Gastrocnemius medialis (tissue), 4 donors: Measurements from ENCODE around the gene SFXN4. TPM values are rescaled to one million over a fixed set of nuclear protein-coding genes. Genes with fewer than 3 reads are reported as not detected.
"Not testable (repeated sequence)": the region's sequence is repeated elsewhere in the genome, so short reads cannot be mapped to it uniquely, and the experiment has no call there.

Experiments used
- ATAC-seq, 2 donors: fragments of 150-250 bp; one replicate each; pipeline ENCODE4 v1.9.1; 2016
- DNase-seq, 2 donors: peaks; one replicate each; pipeline ENCODE4 v3.0.0-alpha.2; 2019
- H3K27ac ChIP-seq, 4 donors: fragments of 200-600 bp; sonication (generic); 1 replicate in 1 of 4; 2 replicates in 3 of 4; pipeline ENCODE4 v1.5.1; 2016 to 2018; ENCODE audit warnings: mild to moderate bottlenecking in 2 of 4, moderate library complexity in 1 of 4
- H3K27me3 ChIP-seq, 3 donors: fragments of 200-600 bp; sonication (generic) in 2 of 3; 1 replicate in 1 of 3; 2 replicates in 2 of 3; pipeline versions ENCODE4 v1.5.1 to v1.6.0; 2016 to 2019; ENCODE audit warnings: mild to moderate bottlenecking in 1 of 3, moderate library complexity in 1 of 3
- H3K36me3 ChIP-seq, 2 donors: fragments of 200-600 bp; sonication (generic) in 1 of 2; one replicate each; pipeline ENCODE4 v1.5.1; 2017 to 2018
- H3K4me1 ChIP-seq, 2 donors: fragments of 200-600 bp; sonication (generic) in 1 of 2; one replicate each; pipeline ENCODE4 v1.5.1; 2016 to 2017; ENCODE audit warnings: mild to moderate bottlenecking in 2 of 2
- H3K4me3 ChIP-seq, 4 donors: fragments of 200-600 bp; sonication (generic) in 3 of 4; 1 replicate in 1 of 4; 2 replicates in 3 of 4; pipeline ENCODE4 v1.5.1; 2016 to 2019; ENCODE audit warnings: mild to moderate bottlenecking in 2 of 4
- H3K9me3 ChIP-seq, 3 donors: fragments of 200-600 bp; sonication (generic) in 2 of 3; 1 replicate in 1 of 3; 2 replicates in 2 of 3; pipeline ENCODE4 v1.5.1; 2016 to 2019
- POLR2A ChIP-seq, 2 donors: fragments of 450-650 bp; IDR thresholded peaks; one replicate each; pipeline ENCODE4 v1.6.1; 2017; ENCODE audit warnings: antibody characterized with exemption in 2 of 2, mild to moderate bottlenecking in 2 of 2, moderate library complexity in 2 of 2
- in situ Hi-C, 4 donors: fragments of 200-750 bp; cut with MboI; loops; one replicate each; pipeline versions ENCODE4 v1.15.0 to v1.8.0; 2017; ENCODE audit warnings: low sequenced_read_pairs in 4 of 4
- intact Hi-C: fragments of 100-400 bp; cut with DNase I; formaldehyde crosslinking; loops from one replicate; pipeline ENCODE4 v1.15.1; 2023; ENCODE audit warnings: low total_unique reads
- total RNA-seq, 4 donors: library from RNA; depleted of rRNA; stranded (reverse); fragments of >200 nt; gene quantifications; one replicate each; pipeline versions ENCODE4 v1.1.0 to v1.2.3, GENCODE V29; 2016
- TF ChIP-seq, protein P1 (sequence below), 5 experiments: fragments of 450-650 bp in 3 of 5; fragments of 200-600 bp in 2 of 5; sonication (generic) in 2 of 5; IDR thresholded peaks in 4 of 5; conservative IDR thresholded peaks in 1 of 5; 1 replicate in 4 of 5; 2 replicates in 1 of 5; pipeline ENCODE4 v1.5.1; 2016 to 2019; ENCODE audit warnings: antibody characterized with exemption in 5 of 5, mild to moderate bottlenecking in 3 of 5, moderate library complexity in 3 of 5

The SFXN4 gene
- total RNA-seq, 4 donors from 2014 or later, result 25.6 to 69.7 (median 39.8) TPM

DNA sequence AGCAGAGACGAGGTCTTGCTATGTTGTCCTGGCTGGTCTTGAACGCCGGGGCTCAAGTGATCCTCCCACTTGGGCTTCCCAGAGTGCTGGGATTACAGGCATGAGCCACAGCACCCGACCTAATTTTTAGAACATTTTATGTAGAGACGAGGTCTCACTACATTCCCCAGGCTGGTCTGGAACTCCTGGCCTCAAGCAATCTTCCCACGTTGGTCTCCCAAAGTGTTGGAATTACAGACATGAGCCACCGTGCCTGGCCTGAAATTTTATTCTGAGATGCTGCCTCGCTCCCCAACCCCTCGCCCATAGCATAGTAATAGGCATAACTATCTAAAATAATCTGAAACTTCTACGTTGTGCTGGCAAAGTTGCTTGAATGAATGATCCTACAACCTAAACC is 21.9 kb downstream of the SFXN4 start:
- in situ Hi-C loops (no loop called here), intact Hi-C loops (no loop called here)
- Histone ChIP-seq H3K9me3 (no peaks in the 10 kb centered on the region), H3K27me3 (no peaks in the 10 kb centered on the region), H3K27ac (no peak overlapping the region), H3K4me1 (no peaks in the 10 kb centered on the region), H3K4me3 (no peak overlapping the region), H3K36me3 (peaks cover 0 to 35% of the 10 kb centered on the region in 2 donors)
- no peak for TF ChIP-seq POLR2A (IDR thresholded peaks at IDR 0.05)
- TF ChIP-seq, protein P1, sequence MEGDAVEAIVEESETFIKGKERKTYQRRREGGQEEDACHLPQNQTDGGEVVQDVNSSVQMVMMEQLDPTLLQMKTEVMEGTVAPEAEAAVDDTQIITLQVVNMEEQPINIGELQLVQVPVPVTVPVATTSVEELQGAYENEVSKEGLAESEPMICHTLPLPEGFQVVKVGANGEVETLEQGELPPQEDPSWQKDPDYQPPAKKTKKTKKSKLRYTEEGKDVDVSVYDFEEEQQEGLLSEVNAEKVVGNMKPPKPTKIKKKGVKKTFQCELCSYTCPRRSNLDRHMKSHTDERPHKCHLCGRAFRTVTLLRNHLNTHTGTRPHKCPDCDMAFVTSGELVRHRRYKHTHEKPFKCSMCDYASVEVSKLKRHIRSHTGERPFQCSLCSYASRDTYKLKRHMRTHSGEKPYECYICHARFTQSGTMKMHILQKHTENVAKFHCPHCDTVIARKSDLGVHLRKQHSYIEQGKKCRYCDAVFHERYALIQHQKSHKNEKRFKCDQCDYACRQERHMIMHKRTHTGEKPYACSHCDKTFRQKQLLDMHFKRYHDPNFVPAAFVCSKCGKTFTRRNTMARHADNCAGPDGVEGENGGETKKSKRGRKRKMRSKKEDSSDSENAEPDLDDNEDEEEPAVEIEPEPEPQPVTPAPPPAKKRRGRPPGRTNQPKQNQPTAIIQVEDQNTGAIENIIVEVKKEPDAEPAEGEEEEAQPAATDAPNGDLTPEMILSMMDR (IDR thresholded peaks at IDR 0.05 in 4 of 5, conservative IDR thresholded peaks at IDR 0.05 in 1 of 5), result no peak
- DNase-seq (no peak), ATAC-seq (no peak)

DNA sequence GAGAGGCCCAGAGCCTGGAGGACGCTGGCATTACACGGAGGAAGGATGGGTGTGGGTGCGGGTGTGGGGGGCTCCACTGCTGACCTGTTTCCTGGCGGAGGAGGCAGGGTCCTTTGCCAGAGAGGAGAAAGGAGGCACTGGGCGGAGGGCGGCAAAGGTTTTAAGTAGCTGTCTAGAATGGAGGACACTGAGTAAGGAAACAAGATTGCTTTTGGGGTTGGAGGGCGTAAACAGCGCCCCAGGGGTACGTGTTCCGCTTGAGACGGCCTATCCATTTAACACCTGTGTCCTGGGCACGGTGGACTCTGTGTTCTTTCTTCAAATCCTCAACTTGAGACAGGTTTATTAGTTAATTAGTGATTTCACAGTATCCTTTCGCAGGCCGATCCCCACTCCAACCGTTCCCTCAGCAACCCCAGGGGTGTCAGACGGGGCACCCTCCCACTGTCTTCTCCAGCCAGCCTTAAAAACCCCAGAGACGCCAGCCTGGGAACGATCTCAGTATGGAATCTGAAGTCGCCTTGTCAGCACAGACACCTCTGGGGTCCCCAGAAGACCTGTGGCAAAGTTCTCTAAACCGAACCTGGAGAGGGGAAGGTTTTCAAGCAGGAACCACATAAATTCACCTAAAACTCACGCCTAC is 24.8 kb downstream of the SFXN4 start:
- no peaks in the 10 kb centered on the region for H3K4me1 ChIP-seq
- TF ChIP-seq POLR2A (IDR thresholded peaks at IDR 0.05), result no peak
- TF ChIP-seq, protein P1 (IDR thresholded peaks at IDR 0.05 in 4 of 5, conservative IDR thresholded peaks at IDR 0.05 in 1 of 5), result no peak
- H3K4me3 ChIP-seq, result no peak overlapping the region
- ATAC-seq (no peak), DNase-seq (no peak)
- no peak overlapping the region for H3K27ac ChIP-seq
- no peaks in the 10 kb centered on the region for H3K27me3 ChIP-seq
- intact Hi-C loops (no loop called here), in situ Hi-C loops (no loop called here)
- H3K9me3 ChIP-seq, result no peaks in the 10 kb centered on the region
- peaks cover 0 to 17% of the 10 kb centered on the region in 2 donors for H3K36me3 ChIP-seq

DNA sequence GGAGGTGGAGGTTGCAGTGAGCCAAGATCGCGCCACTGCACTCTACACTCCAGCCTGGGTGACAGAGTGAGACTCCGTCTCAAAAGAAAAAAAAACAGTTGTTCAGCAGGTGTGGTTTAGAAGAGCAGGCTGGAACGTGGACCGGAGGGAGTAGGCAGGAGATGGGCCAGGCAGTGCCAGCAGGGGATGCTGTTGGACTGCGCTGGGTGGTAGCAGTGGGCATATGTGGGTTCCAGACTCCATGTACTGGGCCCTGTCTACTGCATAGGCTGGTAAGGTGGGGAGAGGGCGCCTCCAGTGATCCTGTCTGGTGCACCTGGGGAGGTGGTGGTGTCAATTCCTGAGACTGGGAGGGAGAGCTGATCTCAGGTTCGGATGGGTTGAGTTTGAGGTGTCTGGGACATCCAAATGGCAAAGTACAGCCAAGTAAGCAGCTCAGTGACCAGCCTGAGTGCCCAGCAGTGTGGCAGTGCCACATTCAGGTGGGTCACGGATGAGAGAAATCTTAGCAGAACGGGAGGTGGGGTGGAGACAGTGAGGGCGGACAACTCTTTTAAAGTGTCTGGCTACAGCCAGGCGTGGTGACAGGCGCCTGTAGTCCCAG is 25.9 kb downstream of the SFXN4 start:
- Histone ChIP-seq H3K9me3 (no peaks in the 10 kb centered on the region), H3K4me1 (no peaks in the 10 kb centered on the region), H3K27ac (no peak overlapping the region), H3K27me3 (no peaks in the 10 kb centered on the region), H3K36me3 (peaks cover 0 to 16% of the 10 kb centered on the region in 2 donors), H3K4me3 (no peak overlapping the region)
- in situ Hi-C loops (no loop called here), intact Hi-C loops (no loop called here)
- TF ChIP-seq, protein P1 (IDR thresholded peaks at IDR 0.05 in 4 of 5, conservative IDR thresholded peaks at IDR 0.05 in 1 of 5), result peak; percentile 15 to 58 (median 26)
- TF ChIP-seq POLR2A (IDR thresholded peaks at IDR 0.05), result no peak
- DNase-seq, result no peak
- peak; percentile 21 to 45 for ATAC-seq

DNA sequence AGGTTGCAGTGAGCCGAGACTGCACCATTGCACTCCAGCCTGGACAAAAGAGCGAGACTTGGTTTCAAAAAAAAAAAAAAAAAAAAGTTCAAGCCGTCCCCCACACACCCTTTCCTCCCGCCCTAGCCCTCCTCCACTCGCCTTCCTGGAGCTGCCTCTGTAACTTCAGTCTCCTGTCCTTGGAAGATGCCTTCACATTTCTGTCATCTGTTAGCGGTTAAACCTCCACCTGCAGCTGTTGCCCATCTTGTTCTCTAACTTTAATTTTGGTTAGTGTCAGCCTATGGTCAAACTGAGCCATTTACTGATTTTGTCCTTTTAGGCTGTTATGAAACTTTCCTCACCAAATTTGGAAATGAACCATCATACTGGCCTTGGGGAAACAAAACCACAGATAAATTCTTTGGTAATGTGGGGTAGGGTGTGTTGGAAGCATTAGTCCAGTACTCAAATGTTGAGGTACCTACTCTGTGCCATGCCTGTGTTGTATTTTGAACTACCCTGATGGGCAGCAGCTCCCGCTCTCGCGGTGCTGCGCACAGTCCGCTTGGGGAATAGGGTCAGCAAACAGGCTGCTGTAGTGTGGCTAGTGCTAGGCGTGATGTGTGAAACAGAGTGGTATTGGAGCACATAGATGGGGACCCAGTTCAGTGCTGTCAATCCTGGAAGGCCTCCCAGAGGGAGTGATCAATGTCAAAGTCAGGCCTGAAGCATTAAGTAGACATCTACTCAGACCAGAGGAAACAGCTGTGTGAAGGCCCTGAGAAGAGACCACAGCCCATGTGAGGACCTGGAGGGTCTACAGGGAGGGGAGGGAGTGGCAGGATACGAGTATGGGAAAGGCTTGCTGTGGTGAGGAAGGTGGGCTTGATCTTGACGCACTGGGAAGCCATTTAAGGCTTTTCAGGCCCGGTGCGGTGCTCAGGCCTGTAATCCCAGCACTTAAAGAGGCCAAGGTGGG is 26.9 kb downstream of the SFXN4 start:
- in situ Hi-C loops (no loop called here), intact Hi-C loops (no loop called here)
- H3K36me3 ChIP-seq, result peaks cover 0 to 20% of the 10 kb centered on the region in 2 donors

DNA sequence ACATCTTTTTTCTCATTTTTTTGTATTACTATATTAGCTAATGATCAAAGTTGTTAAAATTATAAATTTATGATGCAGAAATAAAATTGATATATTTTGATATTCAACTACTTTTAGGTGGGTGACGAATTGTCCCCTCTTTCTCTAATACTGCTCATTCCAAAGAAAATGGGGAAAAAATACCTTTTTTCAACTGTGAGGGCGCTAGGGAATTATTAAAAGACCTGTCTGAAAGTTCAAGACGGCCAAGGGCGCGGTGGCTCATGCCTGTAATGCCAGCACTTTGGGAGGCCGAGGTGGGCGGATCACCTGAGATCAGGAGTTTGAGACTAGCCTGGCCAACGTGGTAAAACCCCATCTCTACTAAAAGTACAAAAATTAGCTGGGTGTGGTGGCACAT is 27.6 kb downstream of the SFXN4 start:
- in situ Hi-C loops, H3K4me1 ChIP-seq, DNase-seq, ATAC-seq, H3K27ac ChIP-seq, H3K27me3 ChIP-seq, H3K9me3 ChIP-seq, intact Hi-C loops, H3K4me3 ChIP-seq: not testable (repeated sequence)
- H3K36me3 ChIP-seq, result peaks cover 0 to 27% of the 10 kb centered on the region in 2 donors

More for the DNA sequence above, 26.9 kb downstream of the SFXN4 start:
- Histone ChIP-seq H3K4me1 (no peaks in the 10 kb centered on the region), H3K4me3 (no peak overlapping the region), H3K9me3 (no peaks in the 10 kb centered on the region), H3K27ac (no peak overlapping the region), H3K27me3 (no peaks in the 10 kb centered on the region)
- TF ChIP-seq, protein P1 (IDR thresholded peaks at IDR 0.05 in 4 of 5, conservative IDR thresholded peaks at IDR 0.05 in 1 of 5), result no peak
- no peak for ATAC-seq
- no peak for DNase-seq
